Tibial nerve (tissue), 4 donors: ENCODE results near the gene FDXACB1.

ENCODE experiments used
- CTCF ChIP-seq, 5 experiments: fragments of 200-600 bp in 3 of 5; fragments of 450-650 bp in 2 of 5; sonication (generic) in 3 of 5; IDR thresholded peaks; one replicate each; pipeline ENCODE4 v1.5.1; 2016 to 2019; ENCODE audit warnings: antibody characterized with exemption in 5 of 5, mild to moderate bottlenecking in 3 of 5, moderate library complexity in 2 of 5
- EP300 ChIP-seq, 2 donors: sonication (generic); formaldehyde crosslinking; IDR thresholded peaks; one replicate each; pipeline ENCODE4 v1.6.1; 2017; ENCODE audit warnings: antibody characterized with exemption in 2 of 2, mild to moderate bottlenecking in 1 of 2

- TF ChIP-seq EP300 (IDR thresholded peaks at IDR 0.05), result no peak
- TF ChIP-seq CTCF (IDR thresholded peaks at IDR 0.05), result no peak
Measured at GRCh38 chr11:111882202-111882601, 3.2 kb upstream of the FDXACB1 start.
